OCI-LY3 (cell line): Measurements from ENCODE around the gene MBP.
"Not testable (repeated sequence)": the region's sequence is repeated elsewhere in the genome, so short reads cannot be mapped to it uniquely, and the experiment has no call there.

Source experiments
- CTCF ChIP-seq: fragments of 200-600, 300-600 bp; sonication (generic); IDR thresholded peaks from 2 replicates; pipeline ENCODE4 v1.5.1; 2014; ENCODE audit warnings: antibody characterized with exemption, low read length, low read depth
- EZH2phosphoT487 ChIP-seq: fragments of 200-600 bp; shearing (Covaris generic); IDR thresholded peaks from 2 replicates; pipeline ENCODE4 v1.6.1; 2018; ENCODE audit warnings: antibody characterized with exemption, mixed run types, low read depth

GRCh38 chr18:76965555-76966151 is 166.9 kb downstream of the MBP start:
- TF ChIP-seq CTCF, EZH2phosphoT487: not testable (repeated sequence)
